ENCODE results near the gene CYCS.

DNA sequence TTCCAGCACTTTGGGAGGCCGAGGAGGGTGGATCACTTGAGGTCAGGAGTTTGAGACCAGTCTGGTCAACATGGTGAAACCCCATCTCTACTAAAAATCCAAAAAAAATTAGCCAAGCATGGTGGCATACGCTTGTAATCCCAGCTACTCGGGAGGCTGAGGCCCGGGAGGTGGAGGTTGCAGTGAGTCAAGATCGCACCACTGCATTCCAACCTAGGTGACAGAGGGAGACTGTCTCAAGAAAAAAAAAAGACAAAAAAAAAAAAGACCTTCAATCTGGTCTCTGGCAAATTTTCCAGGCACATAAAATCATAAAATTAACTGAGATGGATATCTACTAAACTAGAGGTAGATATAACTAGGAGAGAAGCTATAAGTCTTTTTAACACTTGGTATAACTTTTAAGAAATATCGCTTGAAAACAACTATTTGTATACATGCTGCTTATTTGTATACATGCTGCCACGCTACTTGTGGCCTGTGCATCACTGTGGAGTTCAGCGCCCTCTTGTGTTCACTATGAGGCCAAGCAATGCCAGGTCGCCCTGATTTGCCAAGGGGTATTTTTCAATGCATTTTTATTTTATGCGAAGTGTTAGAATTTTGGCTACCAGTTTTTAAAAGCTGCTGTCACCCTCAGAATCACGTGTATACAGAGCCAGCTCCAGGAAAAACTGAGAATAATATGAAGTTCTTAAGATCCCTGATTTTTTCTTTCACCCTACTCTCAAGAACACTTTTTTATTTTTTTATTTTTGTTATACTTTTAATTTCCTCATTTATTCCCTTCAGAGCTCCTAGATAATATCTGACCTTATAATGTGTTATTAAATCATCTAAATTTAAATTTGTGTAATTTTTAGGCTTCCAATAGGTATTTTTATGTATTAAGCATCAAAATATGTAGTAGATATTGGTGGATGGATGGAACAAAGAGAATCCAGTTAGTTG is 26.7 kb downstream of the CYCS start:
- TF ChIP-seq POLR2A (IDR thresholded peaks at IDR 0.05) (no peak), POLR2AphosphoS5 (IDR thresholded peaks at IDR 0.05) (no peak)
- TF ChIP-seq, protein P1, sequence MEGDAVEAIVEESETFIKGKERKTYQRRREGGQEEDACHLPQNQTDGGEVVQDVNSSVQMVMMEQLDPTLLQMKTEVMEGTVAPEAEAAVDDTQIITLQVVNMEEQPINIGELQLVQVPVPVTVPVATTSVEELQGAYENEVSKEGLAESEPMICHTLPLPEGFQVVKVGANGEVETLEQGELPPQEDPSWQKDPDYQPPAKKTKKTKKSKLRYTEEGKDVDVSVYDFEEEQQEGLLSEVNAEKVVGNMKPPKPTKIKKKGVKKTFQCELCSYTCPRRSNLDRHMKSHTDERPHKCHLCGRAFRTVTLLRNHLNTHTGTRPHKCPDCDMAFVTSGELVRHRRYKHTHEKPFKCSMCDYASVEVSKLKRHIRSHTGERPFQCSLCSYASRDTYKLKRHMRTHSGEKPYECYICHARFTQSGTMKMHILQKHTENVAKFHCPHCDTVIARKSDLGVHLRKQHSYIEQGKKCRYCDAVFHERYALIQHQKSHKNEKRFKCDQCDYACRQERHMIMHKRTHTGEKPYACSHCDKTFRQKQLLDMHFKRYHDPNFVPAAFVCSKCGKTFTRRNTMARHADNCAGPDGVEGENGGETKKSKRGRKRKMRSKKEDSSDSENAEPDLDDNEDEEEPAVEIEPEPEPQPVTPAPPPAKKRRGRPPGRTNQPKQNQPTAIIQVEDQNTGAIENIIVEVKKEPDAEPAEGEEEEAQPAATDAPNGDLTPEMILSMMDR (IDR thresholded peaks at IDR 0.05 in 8 of 11, conservative IDR thresholded peaks at IDR 0.05 in 3 of 11): peak in 10 of 11 experiments; percentile 48 to 89 (median 82)
